ENCODE data around the gene SLC12A4.
"Not testable (repeated sequence)": the region's sequence is repeated elsewhere in the genome, so short reads cannot be mapped to it uniquely, and the experiment has no call there.

SLC12A4 gene

DNA sequence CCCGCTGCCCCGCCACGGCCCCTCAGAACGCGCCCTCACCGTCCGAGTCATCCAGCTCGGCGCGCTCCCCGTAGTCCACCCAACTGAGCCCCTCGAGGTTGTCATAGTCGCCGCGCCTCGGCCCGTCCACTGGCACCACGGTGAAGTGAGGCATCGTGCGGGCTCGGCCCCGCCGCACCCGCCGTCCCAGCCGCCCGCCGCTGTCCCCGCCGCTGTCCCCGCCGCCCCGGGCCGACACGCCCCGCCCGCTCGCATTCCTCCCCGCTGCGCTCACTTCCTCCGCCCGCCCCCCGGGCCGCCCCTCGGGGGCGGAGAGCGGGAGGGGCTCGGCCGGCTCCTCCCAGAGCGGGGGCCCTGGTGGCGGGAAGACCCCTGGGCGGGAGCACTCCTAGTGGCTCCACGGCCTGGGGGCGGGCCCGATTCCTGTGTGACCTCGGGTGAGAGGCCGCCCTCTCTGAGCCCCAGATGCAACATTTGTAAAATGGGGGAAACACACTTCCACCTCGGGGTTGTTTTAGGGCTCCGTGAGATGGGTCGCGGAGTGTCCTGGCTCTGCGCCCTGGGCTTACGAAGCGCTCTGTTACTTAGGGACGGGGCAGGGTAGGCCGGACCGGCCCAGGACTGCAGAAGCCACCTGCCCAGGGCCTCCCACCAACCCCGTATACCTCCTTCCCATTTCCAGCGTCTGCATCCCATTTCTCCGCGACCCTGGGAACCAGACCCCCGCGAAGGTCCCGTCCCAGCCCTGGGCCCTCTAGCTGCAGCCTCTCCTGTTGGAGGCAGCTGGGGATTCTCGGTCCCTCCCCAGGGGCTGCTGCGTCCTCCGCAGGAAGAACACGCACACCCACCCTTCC lies at the start of gene SLC12A4:
TSS of gene SLC12A4 (minus strand) at position 238 of the 854 bp plus-strand sequence. CDS start at position 154, 84 bp downstream.
- peak; percentile 30 for DNase-seq

DNA sequence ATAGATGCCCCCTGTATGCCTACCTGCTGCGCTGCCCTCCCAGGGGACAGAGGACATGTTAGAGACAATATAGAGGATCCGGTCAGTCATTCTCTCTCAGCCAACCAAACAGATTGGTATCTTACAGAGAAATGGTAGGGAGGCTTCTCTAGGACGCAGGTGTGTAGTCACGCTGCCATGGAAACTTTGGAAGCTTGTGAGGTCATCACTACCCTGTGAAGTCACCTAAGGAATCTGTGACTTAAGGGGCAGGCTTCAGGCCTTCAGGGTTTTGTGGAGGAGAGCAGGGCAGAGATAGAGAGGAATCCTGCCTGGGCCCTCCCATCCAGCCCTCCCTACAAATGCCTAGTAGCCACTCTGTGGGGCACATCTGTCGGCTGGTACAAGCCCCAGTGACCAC lies 47.2 kb upstream of the SLC12A4 start, which contains the start of gene DPEP2NB:
TSS of gene DPEP2NB (minus strand) at position 231 of the 400 bp plus-strand sequence. CDS start at position 90, 141 bp downstream.
- DNase-seq: no peak

DNA sequence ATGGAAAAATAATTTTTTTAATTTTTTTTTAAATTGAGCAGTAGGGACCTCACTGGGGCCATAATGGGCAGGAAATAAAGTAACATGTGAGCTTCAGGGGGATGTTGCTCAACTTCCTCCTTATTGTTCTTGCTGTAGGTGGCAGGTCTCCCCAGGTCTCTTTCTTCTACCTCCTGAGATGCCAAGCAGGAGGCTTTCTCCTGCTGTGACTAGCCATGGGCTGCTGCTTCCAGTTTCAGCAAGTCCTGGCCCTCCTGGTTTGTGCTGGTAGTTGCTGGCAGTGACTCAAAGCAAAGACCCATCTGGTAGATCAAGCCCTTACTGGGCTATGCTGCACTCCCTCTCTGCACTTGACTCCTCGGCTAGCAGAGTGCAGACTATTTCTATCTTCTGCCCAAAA lies 45.0 kb upstream of the SLC12A4 start:
- DNase-seq: no peak

DNA sequence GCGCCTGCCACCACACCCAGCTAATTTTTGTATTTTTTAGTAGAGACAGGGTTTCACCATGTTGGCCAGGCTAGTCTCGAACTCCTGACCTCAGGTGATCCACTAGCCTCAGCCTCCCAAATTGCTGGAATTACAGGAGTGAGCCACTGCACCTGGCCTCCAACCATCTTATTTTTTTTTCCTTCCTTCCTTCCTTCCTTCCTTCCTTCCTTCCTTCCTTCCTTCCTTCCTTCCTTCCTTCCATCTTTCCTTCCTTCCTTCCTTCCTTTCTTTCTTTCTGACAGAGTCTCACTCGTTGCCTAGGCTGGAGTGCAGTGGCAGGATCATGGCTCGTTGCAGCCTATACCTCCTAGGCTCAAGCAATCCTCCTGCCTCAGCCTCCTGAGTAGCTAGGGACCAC lies 41.4 kb upstream of the SLC12A4 start:
- DNase-seq: not testable (repeated sequence)

DNA sequence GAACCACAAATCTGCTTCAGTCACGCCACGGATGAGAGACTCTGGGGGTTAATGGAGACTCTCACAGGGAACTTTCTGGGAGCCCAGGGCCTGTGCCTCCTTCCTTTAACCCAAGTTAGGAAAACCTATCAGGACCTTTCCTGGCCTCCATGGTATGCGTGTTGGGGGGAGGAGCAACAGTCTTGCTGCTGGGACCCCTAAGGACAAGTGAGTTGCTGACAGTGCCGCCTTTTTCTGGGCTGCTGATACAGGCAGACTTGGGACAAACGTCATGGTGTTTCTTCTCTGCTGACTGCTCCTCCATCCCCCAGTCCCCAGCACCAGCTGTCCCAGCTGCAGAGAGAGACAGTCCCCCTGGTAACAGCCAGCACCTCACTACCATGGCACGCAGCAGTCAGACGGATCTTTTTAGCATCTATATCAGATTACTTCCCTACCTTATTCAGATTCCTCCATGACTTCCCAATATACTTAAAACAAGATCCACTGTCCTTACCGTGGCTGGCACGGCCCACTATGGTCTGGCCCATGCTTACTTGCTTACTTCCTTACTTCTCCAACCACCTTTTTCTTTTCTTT lies 40.8 kb upstream of the SLC12A4 start:
- DNase-seq: no peak

DNA sequence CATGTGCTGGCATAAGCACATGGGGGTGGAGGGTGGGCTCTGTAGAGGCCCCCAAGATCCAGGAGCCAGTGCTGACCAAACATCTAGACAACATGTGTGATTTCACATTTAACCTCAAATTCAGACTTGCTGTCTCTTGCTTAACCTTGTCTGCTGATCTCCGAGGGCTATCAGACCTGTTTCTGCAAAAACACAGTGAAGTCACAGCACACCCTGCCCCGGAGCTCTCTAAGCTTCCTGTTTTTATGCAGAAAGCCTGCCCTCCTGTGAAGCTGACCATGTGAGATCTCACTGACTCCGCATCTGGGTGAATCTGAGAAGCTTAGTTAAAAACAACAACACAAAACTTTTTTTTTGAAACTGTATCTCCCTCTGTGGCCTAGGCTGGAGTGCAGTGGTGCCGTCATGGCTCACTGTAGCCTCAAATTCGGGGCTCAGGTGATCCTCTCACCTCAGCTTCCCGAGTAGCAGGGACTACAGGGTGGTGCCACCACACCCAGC lies 37.4 kb upstream of the SLC12A4 start:
- DNase-seq: no peak

DNA sequence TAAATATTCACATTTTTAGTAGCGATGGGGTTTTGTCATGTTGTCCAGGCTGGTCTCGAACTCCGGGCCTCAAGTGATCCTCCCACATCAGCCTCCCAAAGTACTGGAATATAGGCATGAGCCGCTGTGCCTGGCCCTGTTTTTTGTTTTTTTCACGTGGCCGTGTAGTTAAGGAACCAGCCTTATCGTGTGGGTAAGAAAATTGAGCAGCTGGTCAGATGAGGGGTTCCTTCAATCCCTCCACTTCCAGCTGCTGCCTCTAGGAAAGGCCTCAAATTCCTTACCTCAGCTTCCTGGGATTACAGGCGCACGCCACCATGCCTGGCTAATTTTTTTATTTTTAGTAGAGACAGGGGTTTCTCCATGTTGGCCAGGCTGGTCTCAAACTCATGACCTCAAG lies 36.8 kb upstream of the SLC12A4 start:
- no peak for DNase-seq

DNA sequence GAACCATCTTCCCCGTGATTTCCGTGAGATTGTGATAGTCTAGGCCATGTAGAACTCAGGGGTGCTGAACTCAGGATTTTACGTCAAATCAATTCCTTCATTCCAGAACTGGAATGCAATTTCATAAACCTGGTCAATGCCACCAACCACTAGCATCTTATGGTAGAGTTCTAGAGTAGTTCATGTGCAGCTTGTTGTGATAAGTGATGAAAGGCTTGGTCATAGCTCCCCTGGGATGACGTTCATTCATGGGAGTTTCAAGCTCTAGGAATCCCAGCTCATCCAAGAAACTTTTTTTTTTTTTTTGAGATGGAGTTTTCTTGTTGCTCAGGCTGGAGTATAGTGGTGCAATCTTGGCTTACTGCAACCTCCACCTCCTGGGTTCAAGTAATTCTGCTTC lies 34.6 kb upstream of the SLC12A4 start:
- no peak for DNase-seq

DNA sequence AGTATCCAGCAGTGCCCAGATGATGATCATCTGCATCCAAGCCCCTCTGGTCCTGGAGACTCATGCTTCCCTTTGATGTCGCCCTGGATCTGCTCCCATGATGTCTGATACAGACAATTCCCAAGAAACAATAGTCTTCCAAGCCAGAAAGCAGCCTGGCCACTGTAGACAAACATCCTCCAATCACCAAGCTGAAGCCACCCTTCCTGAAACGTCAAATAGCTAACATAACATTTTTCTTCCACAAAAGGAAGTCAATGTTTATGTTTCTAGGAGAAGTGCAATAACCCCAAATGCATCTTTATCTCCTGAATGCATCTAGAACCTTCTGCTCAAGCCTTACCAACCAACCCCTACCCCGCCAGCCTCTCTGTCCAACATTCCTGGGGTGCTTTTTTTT lies 32.0 kb upstream of the SLC12A4 start:
- DNase-seq: no peak

DNA sequence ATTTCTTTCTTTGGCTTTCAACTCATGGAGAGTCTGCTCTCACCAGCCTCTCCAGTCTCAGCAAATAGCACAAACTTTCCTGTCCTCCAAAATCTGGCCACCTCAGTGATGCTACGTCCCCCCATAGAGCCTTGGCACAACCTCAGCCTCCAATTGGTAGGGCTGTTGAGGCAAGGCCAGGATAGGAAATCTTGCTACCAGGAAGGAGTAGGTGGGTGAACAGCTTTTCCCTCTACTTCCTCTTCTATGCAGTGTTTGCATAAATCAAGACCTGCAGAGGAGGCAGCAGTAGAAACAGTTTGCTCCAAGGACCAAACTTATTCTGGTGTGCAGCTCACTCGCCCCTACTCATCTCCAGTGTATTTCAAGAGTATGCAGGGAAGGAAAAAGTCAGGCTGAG lies 31.5 kb upstream of the SLC12A4 start:
- no peak for DNase-seq

DNA sequence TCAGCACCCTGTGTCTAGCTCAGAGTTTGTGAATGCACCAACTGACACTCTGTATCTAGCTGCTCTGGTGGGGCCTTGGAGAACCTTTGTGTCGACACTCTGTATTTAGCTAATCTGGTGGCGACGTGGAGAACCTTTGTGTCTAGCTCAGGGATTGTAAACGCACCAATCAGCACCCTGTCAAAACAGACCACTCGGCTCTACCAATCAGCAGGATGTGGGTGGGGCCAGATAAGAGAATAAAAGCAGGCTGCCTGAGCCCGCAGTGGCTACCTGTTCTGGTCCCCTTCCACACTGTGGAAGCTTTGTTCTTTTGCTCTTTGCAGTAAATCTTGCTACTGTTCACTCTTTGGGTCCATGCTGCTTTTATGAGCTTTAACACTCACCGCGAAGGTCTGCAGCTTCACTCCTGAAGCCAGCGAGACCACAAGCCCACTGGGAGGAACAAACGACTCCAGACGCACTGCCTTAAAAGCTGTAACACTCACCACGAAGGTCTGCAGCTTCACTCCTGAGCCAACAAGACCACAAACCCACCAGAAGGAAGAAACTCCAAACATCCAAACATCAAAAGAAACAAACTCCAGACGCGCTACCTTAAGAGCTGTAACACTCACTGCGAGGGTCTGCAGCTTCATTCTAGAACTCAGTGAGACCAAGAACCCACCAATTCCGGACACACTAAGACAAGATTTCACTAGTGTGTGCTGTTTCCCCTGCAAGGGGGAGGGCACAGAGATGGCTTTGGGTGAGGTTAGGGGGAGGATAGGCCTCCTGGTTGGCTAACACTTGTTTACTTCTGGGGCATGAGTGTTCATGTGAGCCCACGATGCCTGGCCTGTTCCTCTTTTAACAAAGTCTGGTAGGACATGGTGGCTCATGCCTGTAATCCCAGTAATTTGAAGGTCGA lies 30.6 kb upstream of the SLC12A4 start, which contains the start of gene DPEP2:
TSS of gene DPEP2 (minus strand) at position 706 of the 910 bp plus-strand sequence. CDS start 6,272 bp downstream, outside the sequence.
- not testable (repeated sequence) for DNase-seq

DNA sequence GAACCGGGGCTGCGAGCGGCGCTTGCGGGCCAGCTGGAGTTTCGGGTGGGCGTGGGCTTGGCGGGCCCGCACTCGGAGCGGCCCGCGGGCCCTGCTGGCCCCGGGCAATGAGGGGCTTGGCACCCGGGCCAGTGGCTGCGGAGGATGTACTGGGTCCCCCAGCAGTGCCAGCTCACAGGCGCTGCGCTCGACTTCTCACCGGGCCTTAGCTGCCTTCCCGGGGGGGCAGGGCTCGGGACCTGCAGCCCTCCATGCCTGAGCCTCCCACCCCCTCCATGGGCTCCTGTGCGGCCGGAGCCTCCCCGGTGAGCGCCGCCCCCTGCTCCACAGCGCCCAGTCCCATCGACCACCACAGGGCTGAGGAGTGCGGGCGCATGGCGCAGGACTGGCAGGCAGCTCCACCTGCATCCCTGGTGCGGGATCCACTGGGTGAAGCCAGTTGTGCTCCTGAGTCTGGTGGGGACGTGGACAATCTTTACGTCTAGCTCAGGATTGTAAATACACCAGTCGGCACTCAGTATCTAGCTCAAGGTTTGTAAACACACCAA lies 29.9 kb upstream of the SLC12A4 start:
- DNase-seq: not testable (repeated sequence)

DNA sequence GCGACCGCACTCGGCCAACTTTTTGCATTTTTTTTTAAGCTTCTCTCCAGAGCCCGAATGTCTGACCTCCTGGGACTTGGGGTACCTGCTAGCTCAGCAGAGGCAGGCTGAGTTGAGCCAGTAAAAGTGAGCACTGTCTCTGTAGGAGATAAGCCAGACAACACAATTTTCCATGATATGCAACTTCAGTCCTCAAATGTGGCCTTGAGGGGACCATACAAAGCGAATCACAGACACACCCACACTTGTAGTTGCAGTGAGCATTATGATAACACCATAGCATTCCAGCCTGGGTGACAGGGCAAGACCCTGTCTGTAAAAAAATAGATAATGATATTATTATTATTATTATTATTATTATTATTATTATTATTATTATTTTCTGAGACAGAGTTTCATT lies 28.2 kb upstream of the SLC12A4 start:
- DNase-seq: no peak

DNA sequence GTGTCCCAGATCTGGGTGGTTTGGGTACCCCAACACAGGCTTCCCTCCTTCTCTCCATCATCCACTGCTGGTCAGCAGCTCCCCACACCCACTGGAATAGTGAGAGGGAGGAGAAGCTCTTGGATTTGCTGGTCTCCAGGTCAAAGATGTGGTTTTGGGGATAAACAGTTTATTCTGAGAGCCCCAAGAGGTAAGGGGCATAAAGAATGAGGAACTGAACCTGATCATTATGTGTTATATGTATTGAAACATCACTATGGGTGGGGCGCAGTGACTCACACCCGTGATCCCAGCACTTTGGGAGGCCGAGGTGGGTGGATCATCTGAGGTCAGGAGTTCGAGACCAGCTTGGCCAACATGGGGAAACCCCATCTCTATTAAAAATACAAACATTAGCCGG lies 27.0 kb upstream of the SLC12A4 start:
- no peak for DNase-seq

DNA sequence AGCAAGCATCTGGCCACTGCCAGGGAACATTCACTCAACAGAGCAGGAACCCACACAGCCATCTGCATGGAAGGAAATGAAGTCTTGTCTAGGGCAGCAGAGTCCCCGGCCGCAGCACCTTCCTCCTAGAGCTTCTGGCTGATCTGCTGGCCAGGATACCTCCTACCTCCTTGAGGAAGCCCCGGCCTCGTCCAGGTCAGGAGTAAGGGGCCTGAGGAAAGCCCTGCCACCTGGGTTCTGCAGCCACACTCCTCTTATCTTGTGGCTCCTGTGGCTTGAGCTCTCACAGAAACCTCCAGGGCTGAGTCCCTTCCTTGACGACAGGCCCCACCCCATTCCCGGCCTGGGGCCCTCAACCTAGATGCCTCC lies 25.6 kb upstream of the SLC12A4 start:
- not testable (repeated sequence) for DNase-seq

DNA sequence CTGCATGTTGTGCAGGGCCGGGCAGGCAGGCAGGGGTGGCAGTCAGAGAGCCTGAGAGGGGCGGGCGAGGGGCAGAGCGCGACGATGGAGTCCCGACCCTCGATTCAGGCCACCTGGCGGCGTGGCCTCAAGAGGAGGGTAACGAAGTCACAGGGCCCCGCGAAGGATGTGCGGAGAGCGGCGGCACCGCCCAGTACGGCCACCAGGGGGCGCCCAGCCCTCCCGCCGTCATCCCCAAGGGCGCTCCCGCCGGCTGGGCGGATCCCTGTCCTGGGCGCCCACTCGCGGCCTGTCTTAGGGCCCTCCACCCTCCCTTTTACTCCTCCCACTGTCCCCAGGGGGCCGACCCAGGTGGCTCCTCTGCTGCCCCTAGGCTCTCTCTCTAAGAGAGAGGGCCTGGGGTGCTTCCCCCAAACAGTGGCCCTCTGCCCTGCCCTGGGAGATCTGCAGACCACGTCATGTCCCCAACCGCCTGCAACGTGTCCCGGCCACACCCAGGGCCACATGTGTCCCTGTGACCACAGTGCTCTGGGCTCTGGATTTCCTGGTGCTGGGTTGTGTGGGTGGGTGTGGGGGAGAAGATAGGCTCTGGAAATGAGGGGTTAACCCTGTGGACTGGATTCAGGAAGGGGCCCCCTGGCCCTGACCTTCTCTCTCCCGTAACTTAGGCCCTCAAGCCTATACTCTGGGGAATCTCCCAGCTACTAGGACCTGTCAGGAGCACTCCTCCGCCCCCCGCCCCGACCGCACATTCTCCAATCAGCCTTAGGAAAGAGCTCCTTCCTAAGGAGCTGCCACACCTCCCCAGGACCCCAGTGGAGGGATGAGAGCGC lies 25.0 kb upstream of the SLC12A4 start:
- DNase-seq: peak; percentile 13

DNA sequence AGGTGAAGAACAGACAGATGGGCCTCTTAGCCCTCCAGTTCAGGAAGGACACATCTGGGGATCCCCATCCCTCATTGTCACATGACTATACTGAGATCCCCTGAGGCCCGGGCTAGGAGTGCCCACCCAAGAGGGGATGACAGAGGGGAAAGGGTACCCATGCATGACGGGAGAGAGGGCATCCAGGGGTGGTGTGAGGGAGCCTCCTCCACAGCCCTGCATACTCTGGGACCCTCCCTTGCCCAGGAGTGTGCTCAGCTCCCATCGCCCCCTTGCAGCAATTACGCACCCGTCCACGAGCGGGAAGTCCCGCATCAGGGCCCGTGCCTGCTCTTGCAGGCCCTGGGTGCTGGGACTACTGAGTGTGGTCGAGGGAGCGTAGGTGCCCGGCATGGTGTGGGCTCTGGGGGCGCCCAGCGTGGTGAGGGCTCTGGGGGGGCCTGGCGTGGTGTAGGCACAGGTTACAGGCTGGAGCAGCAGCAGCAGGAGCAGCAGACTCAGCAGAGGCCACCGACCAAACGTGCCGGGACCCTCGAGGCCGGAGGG lies 24.3 kb upstream of the SLC12A4 start:
- no peak for DNase-seq

DNA sequence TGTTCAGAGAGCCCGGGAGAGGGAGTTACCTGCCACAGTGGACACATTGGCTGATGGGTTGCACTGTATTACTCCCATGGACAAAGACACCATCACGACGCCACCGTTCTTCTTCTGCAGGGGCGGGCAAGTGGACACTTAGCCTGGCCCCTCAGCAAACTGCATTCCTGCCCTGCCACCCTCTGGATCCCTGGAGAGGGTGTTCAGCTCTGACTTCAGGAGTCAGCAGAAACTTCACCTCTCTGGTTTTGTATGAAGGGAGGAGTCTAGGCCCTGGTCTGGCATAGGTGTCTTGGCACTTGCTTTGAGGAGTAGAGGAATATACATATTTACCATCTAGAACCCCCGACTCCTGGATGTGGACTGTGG lies 21.6 kb upstream of the SLC12A4 start:
- DNase-seq: no peak

DNA sequence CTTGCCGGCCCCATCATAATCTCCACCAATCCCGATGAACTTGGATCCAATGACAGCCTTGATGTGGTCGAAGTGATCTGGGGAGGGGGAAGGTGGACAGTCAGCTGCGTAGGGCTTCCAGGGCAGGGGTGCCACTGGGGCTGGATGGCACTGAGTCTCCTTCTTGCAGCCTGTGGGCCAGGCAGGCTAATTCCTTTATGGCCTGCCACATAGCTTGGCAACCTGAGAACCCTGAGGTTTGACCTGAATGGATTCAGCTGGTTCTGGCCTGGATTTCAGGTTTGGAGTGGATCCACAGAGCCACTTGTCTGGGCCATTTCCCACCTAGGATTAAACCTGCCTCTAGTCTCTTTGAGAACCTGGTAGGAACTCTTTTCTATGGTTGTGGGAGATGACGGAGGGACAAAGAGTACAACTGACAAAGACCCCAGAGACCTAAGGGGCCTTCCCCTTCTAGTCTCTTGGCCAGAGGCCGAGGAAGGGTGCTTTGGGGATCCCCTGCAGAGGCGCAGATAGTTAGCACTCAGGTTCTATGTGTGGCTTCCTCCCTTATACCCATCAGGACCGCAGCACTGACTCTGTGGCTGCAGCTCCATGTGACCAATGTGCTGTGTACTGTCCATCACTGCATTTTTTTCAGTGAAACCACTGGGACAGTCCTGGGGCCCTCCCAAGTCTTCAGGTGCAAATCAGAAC lies 21.0 kb upstream of the SLC12A4 start:
- no peak for DNase-seq

DNA sequence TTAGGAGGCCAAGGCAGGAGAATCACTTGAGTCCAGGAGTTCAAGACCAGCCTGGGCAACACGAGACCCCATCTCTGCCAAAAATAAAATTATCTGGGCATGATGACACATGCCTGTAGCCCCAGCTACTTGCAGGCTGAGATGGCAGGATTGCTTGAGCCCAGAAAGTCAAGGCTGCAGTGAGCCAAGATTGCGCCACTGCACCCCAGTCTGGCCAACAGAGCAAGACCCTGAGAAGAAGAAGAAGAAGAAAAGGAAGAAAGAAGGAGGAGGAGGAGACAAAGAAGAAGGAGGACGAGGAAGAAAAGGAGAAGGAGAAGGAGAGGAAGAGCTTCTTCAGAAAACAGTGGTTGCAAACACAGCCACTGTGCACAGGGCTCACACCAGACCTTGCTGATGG lies 20.2 kb upstream of the SLC12A4 start:
- no peak for DNase-seq
